ENCODE measurements around the gene FGF16. TPM values are rescaled to one million over a fixed set of nuclear protein-coding genes. Genes with fewer than 3 reads are reported as not detected.

Gene FGF16
- total and polyA plus RNA-seq, 2 of the 8 experiments (the other 6 are each of a cell fraction or from before 2014, with no cell fraction given): 0.50 to 1.4 TPM

- TF ChIP-seq YY1 (IDR thresholded peaks at IDR 0.05; ENCODE audit: low read depth, low read length) (no peak), ASH2L (IDR thresholded peaks at IDR 0.05; ENCODE audit: low read length) (no peak), NANOG (IDR thresholded peaks at IDR 0.05; ENCODE audit: insufficient read depth, low read depth, low read length, poor library complexity, severe bottlenecking) (no peak), NRF1 (IDR thresholded peaks at IDR 0.05; ENCODE audit: low read depth, low read length) (no peak), FOSL1 (IDR thresholded peaks at IDR 0.05; ENCODE audit: insufficient read depth, low read depth, low read length) (no peak), SUZ12 (IDR thresholded peaks at IDR 0.05; ENCODE audit: low read length) (no peak)
These were observed 6.9 kb upstream of the FGF16 start (continued) for GRCh38 chrX:77440330-77440729.
